HL-60 (cell line): Measurements from ENCODE around the gene DLG4.

Experiments
- DNase-seq, 2 experiments: peaks; one replicate each; pipeline ENCODE4 v3.0.0-alpha.2; 2010 to 2020; ENCODE audit warnings: low read depth in 1 of 2, low spot score in 1 of 2
- H3K27ac ChIP-seq: fragments of 250-450 bp; sonication (Bioruptor Pico); replicated peaks from 2 replicates; pipeline ENCODE4 v1.5.1; 2020; ENCODE audit warnings: mild to moderate bottlenecking, moderate library complexity
- H3K27me3 ChIP-seq: fragments of 250-450 bp; sonication (Bioruptor Pico); 2 replicates; pipeline ENCODE4 v1.5.1; 2021; ENCODE audit warnings: mild to moderate bottlenecking, moderate library complexity; ENCODE audit not compliant: insufficient read depth, poor library complexity, severe bottlenecking
- H3K4me3 ChIP-seq: replicated peaks from 2 replicates; pipeline ENCODE4 v1.5.1; 2011; ENCODE audit warnings: mild to moderate bottlenecking, control low read depth, low read length; ENCODE audit not compliant: insufficient read depth
- GABPA ChIP-seq: IDR thresholded peaks from 2 replicates; pipeline ENCODE4 v1.6.1; 2012; ENCODE audit warnings: low read depth
- POLR2AphosphoS5 ChIP-seq: IDR thresholded peaks from 2 replicates; pipeline ENCODE4 v1.6.1; 2012; ENCODE audit warnings: low read depth
- REST ChIP-seq: IDR thresholded peaks from 2 replicates; pipeline ENCODE4 v1.6.1; 2012; ENCODE audit warnings: low read depth; ENCODE audit not compliant: insufficient replicate concordance
- SPI1 ChIP-seq: IDR thresholded peaks from 2 replicates; pipeline ENCODE4 v1.6.1; 2012; ENCODE audit warnings: low read depth, mild to moderate bottlenecking, borderline replicate concordance
- TF ChIP-seq, protein P1 (sequence below): IDR thresholded peaks from one replicate; pipeline ENCODE4 v1.5.1; 2011; ENCODE audit warnings: low read length, control low read depth, inconsistent platforms; ENCODE audit not compliant: insufficient read depth

DLG4 gene

GRCh38 chr17:7176107-7176840, 43.4 kb downstream of the DLG4 start:
- DNase-seq: no peak
- TF ChIP-seq REST (no peak), POLR2AphosphoS5 (no peak), SPI1 (no peak), GABPA (no peak)
- TF ChIP-seq, protein P1, sequence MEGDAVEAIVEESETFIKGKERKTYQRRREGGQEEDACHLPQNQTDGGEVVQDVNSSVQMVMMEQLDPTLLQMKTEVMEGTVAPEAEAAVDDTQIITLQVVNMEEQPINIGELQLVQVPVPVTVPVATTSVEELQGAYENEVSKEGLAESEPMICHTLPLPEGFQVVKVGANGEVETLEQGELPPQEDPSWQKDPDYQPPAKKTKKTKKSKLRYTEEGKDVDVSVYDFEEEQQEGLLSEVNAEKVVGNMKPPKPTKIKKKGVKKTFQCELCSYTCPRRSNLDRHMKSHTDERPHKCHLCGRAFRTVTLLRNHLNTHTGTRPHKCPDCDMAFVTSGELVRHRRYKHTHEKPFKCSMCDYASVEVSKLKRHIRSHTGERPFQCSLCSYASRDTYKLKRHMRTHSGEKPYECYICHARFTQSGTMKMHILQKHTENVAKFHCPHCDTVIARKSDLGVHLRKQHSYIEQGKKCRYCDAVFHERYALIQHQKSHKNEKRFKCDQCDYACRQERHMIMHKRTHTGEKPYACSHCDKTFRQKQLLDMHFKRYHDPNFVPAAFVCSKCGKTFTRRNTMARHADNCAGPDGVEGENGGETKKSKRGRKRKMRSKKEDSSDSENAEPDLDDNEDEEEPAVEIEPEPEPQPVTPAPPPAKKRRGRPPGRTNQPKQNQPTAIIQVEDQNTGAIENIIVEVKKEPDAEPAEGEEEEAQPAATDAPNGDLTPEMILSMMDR: no peak
- Histone ChIP-seq H3K27ac (no peak overlapping the region), H3K27me3 (no peaks in the 10 kb centered on the region), H3K4me3 (no peak overlapping the region)

GRCh38 chr17:7175330-7175733, 44.3 kb downstream of the DLG4 start:
- no peak overlapping the region for H3K4me3 ChIP-seq
- H3K27ac ChIP-seq: no peak overlapping the region
- no peaks in the 10 kb centered on the region for H3K27me3 ChIP-seq
- DNase-seq: no peak
- no peak for TF ChIP-seq GABPA
- no peak for TF ChIP-seq REST
- TF ChIP-seq, protein P1: no peak

- Histone ChIP-seq H3K27me3 (no peaks in the 10 kb centered on the region), H3K4me3 (no peak overlapping the region), H3K27ac (no peak overlapping the region)
- TF ChIP-seq SPI1 (no peak), POLR2AphosphoS5 (no peak), REST (no peak)
- no peak for DNase-seq
These were observed 44.9 kb downstream of the DLG4 start for GRCh38 chr17:7174603-7175326.
